Kidney (tissue), 14 donors: Measurements from ENCODE around the gene CAPRIN1. TPM values are rescaled to one million over a fixed set of nuclear protein-coding genes. Genes with fewer than 3 reads are reported as not detected.

Experiments
- DNase-seq, 5 donors: peaks; one replicate each; pipeline ENCODE4 v3.0.0-alpha.2; 2013 to 2020
- FAIRE-seq: peaks from 2 replicates; lab custom pipeline; 2012; peaks lifted over from hg19 to GRCh38; lab: Jason Lieb, UNC
- H3K27ac ChIP-seq, 2 donors: one replicate each; pipeline ENCODE4 v1.7.0; 2013; ENCODE audit warnings: low read depth in 2 of 2, low read length in 2 of 2, inconsistent platforms in 1 of 2
- H3K27me3 ChIP-seq: one replicate; pipeline ENCODE4 v1.7.1; 2013; ENCODE audit warnings: low read length, inconsistent platforms; ENCODE audit not compliant: control insufficient read depth, insufficient read depth
- H3K36me3 ChIP-seq, 3 donors: one replicate each; pipeline versions ENCODE4 v1.7.0 to v1.7.1; 2013; ENCODE audit warnings: low read length in 3 of 3, control low read depth in 1 of 3, inconsistent platforms in 1 of 3; ENCODE audit not compliant: insufficient read depth in 3 of 3, control insufficient read depth in 2 of 3
- H3K4me1 ChIP-seq, 3 donors: one replicate each; pipeline versions ENCODE4 v1.7.0 to v1.7.1; 2013; ENCODE audit warnings: low read length in 3 of 3, inconsistent platforms in 1 of 3, low read depth in 1 of 3; ENCODE audit not compliant: control insufficient read depth in 2 of 3, insufficient read depth in 2 of 3
- H3K4me3 ChIP-seq, 3 donors: one replicate each; pipeline versions ENCODE4 v1.7.0 to v1.8.1; 2013; ENCODE audit warnings: low read length in 3 of 3, control low read depth in 1 of 3, inconsistent platforms in 1 of 3
- H3K9ac ChIP-seq, 3 donors: one replicate each; pipeline versions ENCODE4 v1.7.0 to v1.7.1; 2013; ENCODE audit warnings: low read length in 3 of 3, control low read depth in 1 of 3, inconsistent platforms in 1 of 3
- H3K9me3 ChIP-seq, 3 donors: one replicate each; pipeline versions ENCODE4 v1.7.0 to v1.7.1; 2013; ENCODE audit warnings: low read length in 3 of 3, control low read depth in 1 of 3, inconsistent platforms in 1 of 3; ENCODE audit not compliant: control insufficient read depth in 2 of 3, insufficient read depth in 1 of 3
- intact Hi-C: fragments of 100-400 bp; cut with DNase I; formaldehyde crosslinking; loops from one replicate; pipeline ENCODE4 v1.11.1; 2022
- polyA plus RNA-seq: library from polyadenylated mRNA; stranded (reverse); fragments of 350-450 nt; fragmentation: Illumina TruSeq; extraction: RNeasy Lipid Tissue Mini Kit (QIAGEN cat#74804); gene quantifications from one replicate; pipeline ENCODE4 v1.2.3, GENCODE V29; 2014; ENCODE audit warnings: low read depth, low replicate concordance; ENCODE audit not compliant: insufficient read depth
- total RNA-seq: library from RNA; stranded (reverse); fragmentation: NEBNext Ultra II Directional; extraction: Animal tissue kit (Norgen Biotek cat#: 25700); gene quantifications from one replicate; pipeline ENCODE4 v1.2.1, GENCODE V29; 2021
- TF ChIP-seq, protein P1 (sequence below): IDR thresholded peaks from 3 replicates; pipeline ENCODE4 v1.5.1; 2012; ENCODE audit warnings: mild to moderate bottlenecking, moderate library complexity, borderline replicate concordance; ENCODE audit not compliant: insufficient read depth; ENCODE audit errors: extremely low read depth
- donor health status: control.
- donor health status: control.
- donor health status: control.
- donor health status: control.
- donor health status: control.
- donor health status: DM: yes; HTN: yes; CAD: no.
- donor health status: Normal renal cell carcinoma (clear cell type).

The CAPRIN1 gene
- total and polyA plus RNA-seq, 2 donors from 2014 or later = 83.3 to 174 TPM

DNA sequence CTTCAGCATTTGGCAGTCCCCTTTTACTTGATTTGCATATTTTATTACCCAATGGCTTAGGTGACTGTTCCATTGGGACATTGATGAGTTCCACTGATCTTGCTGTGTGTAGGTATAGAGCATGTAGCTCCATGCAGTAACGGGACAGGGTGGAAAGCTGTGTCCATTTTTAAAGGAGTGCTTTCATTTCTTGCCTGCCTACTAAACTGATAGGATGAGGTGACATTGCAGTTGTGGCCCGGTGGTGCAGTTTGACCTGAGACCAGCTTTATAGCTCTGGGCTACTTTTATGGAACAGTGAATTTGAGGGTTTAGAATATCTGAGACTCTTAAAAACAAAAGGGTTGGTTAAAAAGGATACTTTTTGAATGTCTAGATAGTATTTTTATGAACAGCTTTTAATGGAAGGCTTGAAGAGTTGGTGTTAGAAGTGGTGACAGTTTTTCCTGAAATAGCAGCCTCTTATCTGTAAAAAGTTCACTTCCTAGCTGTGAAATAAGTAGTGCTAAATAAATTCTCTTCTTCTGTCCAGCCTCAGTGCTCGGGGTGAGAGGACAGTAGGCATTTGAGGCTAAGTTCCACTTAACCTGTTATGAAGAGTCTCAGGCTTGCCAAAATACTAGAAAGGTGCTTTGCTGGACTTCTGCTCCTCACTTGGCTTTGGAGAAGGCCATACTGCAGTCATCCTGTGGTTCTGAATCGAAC, 80.9 kb downstream of the CAPRIN1 start:
- H3K4me1 ChIP-seq = no peaks in the 10 kb centered on the region
- no peaks in the 10 kb centered on the region for H3K27me3 ChIP-seq
- no peak overlapping the region for H3K9ac ChIP-seq
- intact Hi-C loops = no loop called here
- no peak overlapping the region for H3K27ac ChIP-seq
- H3K4me3 ChIP-seq = no peak overlapping the region
- TF ChIP-seq, protein P1, sequence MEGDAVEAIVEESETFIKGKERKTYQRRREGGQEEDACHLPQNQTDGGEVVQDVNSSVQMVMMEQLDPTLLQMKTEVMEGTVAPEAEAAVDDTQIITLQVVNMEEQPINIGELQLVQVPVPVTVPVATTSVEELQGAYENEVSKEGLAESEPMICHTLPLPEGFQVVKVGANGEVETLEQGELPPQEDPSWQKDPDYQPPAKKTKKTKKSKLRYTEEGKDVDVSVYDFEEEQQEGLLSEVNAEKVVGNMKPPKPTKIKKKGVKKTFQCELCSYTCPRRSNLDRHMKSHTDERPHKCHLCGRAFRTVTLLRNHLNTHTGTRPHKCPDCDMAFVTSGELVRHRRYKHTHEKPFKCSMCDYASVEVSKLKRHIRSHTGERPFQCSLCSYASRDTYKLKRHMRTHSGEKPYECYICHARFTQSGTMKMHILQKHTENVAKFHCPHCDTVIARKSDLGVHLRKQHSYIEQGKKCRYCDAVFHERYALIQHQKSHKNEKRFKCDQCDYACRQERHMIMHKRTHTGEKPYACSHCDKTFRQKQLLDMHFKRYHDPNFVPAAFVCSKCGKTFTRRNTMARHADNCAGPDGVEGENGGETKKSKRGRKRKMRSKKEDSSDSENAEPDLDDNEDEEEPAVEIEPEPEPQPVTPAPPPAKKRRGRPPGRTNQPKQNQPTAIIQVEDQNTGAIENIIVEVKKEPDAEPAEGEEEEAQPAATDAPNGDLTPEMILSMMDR = no peak
- peaks cover 5 to 63% (median 44%) of the 10 kb centered on the region in 3 donors for H3K36me3 ChIP-seq
- FAIRE-seq (no peak), DNase-seq (no peak)
- no peaks in the 10 kb centered on the region for H3K9me3 ChIP-seq

DNA sequence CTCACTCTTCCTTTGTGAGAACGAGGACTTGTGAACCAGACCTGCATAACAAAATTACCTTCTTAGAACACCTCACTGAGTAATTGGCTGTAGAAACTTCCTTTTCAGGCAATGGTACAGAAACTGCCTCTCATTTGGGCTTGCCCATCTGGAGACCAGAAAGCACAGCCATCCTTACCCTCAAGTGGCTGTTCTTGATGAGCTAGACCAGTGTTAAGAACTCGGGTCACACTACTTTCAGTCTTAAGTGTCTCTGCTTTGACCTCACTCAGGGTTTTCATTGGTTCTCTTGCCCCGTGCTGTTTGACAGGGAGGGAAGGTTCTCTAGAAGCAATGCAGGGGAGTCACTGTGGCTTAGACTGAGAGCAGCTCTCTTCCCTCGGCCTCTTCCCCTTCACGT, 83.2 kb downstream of the CAPRIN1 start:
- FAIRE-seq (no peak), DNase-seq (no peak)
- Histone ChIP-seq H3K27ac (no peak overlapping the region), H3K36me3 (peaks cover 2 to 59% (median 53%) of the 10 kb centered on the region in 3 donors), H3K9me3 (no peaks in the 10 kb centered on the region), H3K4me3 (no peak overlapping the region), H3K9ac (no peak overlapping the region), H3K4me1 (no peaks in the 10 kb centered on the region), H3K27me3 (no peaks in the 10 kb centered on the region)
- TF ChIP-seq, protein P1 = no peak
- intact Hi-C loops = no loop called here

DNA sequence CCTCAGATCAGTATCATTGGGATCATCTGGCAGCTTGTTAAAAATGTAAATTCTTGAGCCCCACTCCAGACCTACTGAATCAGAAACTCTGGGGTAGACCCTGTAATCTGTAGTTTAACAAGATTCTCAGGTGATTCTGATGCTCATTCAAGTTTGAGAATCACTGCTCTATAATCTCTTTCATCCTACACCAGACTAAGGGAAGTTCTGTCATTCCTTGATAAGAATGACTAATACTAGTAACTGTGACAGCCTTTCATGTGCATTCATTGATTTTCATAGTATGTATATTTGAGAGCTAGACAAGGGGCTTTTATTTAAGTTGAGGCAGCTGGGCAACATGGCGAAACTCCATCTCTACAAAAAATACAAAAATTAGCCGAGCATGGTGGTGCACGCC, 83.9 kb downstream of the CAPRIN1 start:
- TF ChIP-seq, protein P1 = no peak
- no peak for FAIRE-seq
- H3K9me3 ChIP-seq = no peaks in the 10 kb centered on the region
- H3K9ac ChIP-seq = no peak overlapping the region
- no peaks in the 10 kb centered on the region for H3K27me3 ChIP-seq
- no peak for DNase-seq
- H3K36me3 ChIP-seq = peaks cover 2 to 58% (median 55%) of the 10 kb centered on the region in 3 donors
- intact Hi-C loops = no loop called here
- H3K4me1 ChIP-seq = no peaks in the 10 kb centered on the region
- no peak overlapping the region for H3K4me3 ChIP-seq
- H3K27ac ChIP-seq = no peak overlapping the region
